ENCODE data around the gene ANKRD66.

The ANKRD66 gene

GRCh38 chr6:46787871-46788540 lies 41.3 kb downstream of the ANKRD66 start:
- TF ChIP-seq CTCF (IDR thresholded peaks at IDR 0.05; ENCODE audit: unreplicated experiment in 3 of 3) = no peak
- no peaks in the 10 kb centered on the region for H3K4me1 Mint-ChIP-seq
- no peak overlapping the region for H3K4me3 Mint-ChIP-seq
- H3K27me3 Mint-ChIP-seq (ENCODE audit: low read depth) = no peaks in the 10 kb centered on the region
- H3K36me3 Mint-ChIP-seq (ENCODE audit: low read depth) = no peaks in the 10 kb centered on the region
- no peak overlapping the region for H3K27ac Mint-ChIP-seq
- no peaks in the 10 kb centered on the region for H3K9me3 Mint-ChIP-seq

GRCh38 chr6:46788791-46789190 lies 42.1 kb downstream of the ANKRD66 start:
- H3K36me3 Mint-ChIP-seq (ENCODE audit: low read depth) = no peaks in the 10 kb centered on the region
- H3K27ac Mint-ChIP-seq = no peak overlapping the region
- H3K27me3 Mint-ChIP-seq (ENCODE audit: low read depth) = no peaks in the 10 kb centered on the region
- H3K4me3 Mint-ChIP-seq = no peak overlapping the region
- no peak for TF ChIP-seq CTCF (IDR thresholded peaks at IDR 0.05; ENCODE audit: unreplicated experiment in 3 of 3)
- H3K9me3 Mint-ChIP-seq = no peaks in the 10 kb centered on the region
- H3K4me1 Mint-ChIP-seq = no peaks in the 10 kb centered on the region

GRCh38 chr6:46789434-46790354 lies 43.0 kb downstream of the ANKRD66 start:
- Mint-ChIP-seq H3K4me1 (no peaks in the 10 kb centered on the region), H3K9me3 (no peaks in the 10 kb centered on the region), H3K27me3 (ENCODE audit: low read depth) (no peaks in the 10 kb centered on the region), H3K36me3 (ENCODE audit: low read depth) (no peaks in the 10 kb centered on the region), H3K4me3 (no peak overlapping the region), H3K27ac (no peak overlapping the region)
- TF ChIP-seq CTCF (IDR thresholded peaks at IDR 0.05; ENCODE audit: unreplicated experiment in 3 of 3) = no peak

GRCh38 chr6:46790355-46790874 lies 43.7 kb downstream of the ANKRD66 start:
- Mint-ChIP-seq H3K36me3 (ENCODE audit: low read depth) (no peaks in the 10 kb centered on the region), H3K27ac (no peak overlapping the region), H3K9me3 (no peaks in the 10 kb centered on the region), H3K4me3 (no peak overlapping the region), H3K4me1 (no peaks in the 10 kb centered on the region), H3K27me3 (ENCODE audit: low read depth) (no peaks in the 10 kb centered on the region)
- TF ChIP-seq CTCF (IDR thresholded peaks at IDR 0.05; ENCODE audit: unreplicated experiment in 3 of 3) = no peak

- H3K4me1 Mint-ChIP-seq = no peaks in the 10 kb centered on the region
- H3K4me3 Mint-ChIP-seq = no peak overlapping the region
- TF ChIP-seq CTCF (IDR thresholded peaks at IDR 0.05; ENCODE audit: unreplicated experiment in 3 of 3) = no peak
- H3K9me3 Mint-ChIP-seq = no peaks in the 10 kb centered on the region
- peaks cover 3% of the 10 kb centered on the region for H3K27me3 Mint-ChIP-seq (ENCODE audit: low read depth)
- H3K36me3 Mint-ChIP-seq (ENCODE audit: low read depth) = no peaks in the 10 kb centered on the region
- H3K27ac Mint-ChIP-seq = no peak overlapping the region
Observed at GRCh38 chr6:46792635-46793034, 45.9 kb downstream of the ANKRD66 start.

Data from nephron (organoid).